WERI-Rb-1 (cell line): Measurements from ENCODE around the gene NDC1.
A peak's percentile ranks its signal among the peaks of the same experiment; 100 is the strongest.

Source experiments
- DNase-seq: peaks from one replicate; pipeline ENCODE4 v3.0.0-alpha.2; 2020
- H3K27ac ChIP-seq: fragments of 250-450 bp; sonication (Bioruptor Pico); 2 replicates; pipeline ENCODE4 v1.5.1; 2020; ENCODE audit warnings: mild to moderate bottlenecking, moderate library complexity
- H3K27me3 ChIP-seq: fragments of 250-450 bp; sonication (Bioruptor Pico); 2 replicates; pipeline ENCODE4 v1.5.1; 2021; ENCODE audit warnings: mild to moderate bottlenecking, low read depth, moderate library complexity; ENCODE audit not compliant: insufficient read depth, severe bottlenecking
- H3K36me3 ChIP-seq: fragments of 250-450 bp; sonication (Bioruptor Pico); 2 replicates; pipeline ENCODE4 v1.5.1; 2020; ENCODE audit warnings: mild to moderate bottlenecking, moderate library complexity
- H3K4me3 ChIP-seq: 2 replicates; pipeline ENCODE4 v1.5.1; 2011; ENCODE audit warnings: low read depth, mild to moderate bottlenecking, control low read depth, low read length
- H3K9me3 ChIP-seq: fragments of 250-450 bp; sonication (Bioruptor Pico); 2 replicates; pipeline ENCODE4 v1.5.1; 2021; ENCODE audit warnings: mild to moderate bottlenecking, moderate library complexity; ENCODE audit not compliant: severe bottlenecking
- CTCF ChIP-seq: IDR thresholded peaks from 2 replicates; pipeline ENCODE4 v1.5.1; 2011; ENCODE audit warnings: low read depth, mild to moderate bottlenecking, control low read depth, inconsistent platforms, low read length

The NDC1 gene

GRCh38 chr1:53715478-53715877 is 122.6 kb downstream of the NDC1 start:
- peak; percentile 70 for DNase-seq

More at GRCh38 chr1:53715478-53715877, 122.6 kb downstream of the NDC1 start:
- Histone ChIP-seq H3K4me3 (no peak overlapping the region), H3K36me3 (no peaks in the 10 kb centered on the region), H3K9me3 (no peaks in the 10 kb centered on the region), H3K27ac (no peak overlapping the region), H3K27me3 (no peaks in the 10 kb centered on the region)
- peak; percentile 94 for TF ChIP-seq CTCF
